ENCODE measurements around the gene PPP1R14C.

Gene PPP1R14C

DNA sequence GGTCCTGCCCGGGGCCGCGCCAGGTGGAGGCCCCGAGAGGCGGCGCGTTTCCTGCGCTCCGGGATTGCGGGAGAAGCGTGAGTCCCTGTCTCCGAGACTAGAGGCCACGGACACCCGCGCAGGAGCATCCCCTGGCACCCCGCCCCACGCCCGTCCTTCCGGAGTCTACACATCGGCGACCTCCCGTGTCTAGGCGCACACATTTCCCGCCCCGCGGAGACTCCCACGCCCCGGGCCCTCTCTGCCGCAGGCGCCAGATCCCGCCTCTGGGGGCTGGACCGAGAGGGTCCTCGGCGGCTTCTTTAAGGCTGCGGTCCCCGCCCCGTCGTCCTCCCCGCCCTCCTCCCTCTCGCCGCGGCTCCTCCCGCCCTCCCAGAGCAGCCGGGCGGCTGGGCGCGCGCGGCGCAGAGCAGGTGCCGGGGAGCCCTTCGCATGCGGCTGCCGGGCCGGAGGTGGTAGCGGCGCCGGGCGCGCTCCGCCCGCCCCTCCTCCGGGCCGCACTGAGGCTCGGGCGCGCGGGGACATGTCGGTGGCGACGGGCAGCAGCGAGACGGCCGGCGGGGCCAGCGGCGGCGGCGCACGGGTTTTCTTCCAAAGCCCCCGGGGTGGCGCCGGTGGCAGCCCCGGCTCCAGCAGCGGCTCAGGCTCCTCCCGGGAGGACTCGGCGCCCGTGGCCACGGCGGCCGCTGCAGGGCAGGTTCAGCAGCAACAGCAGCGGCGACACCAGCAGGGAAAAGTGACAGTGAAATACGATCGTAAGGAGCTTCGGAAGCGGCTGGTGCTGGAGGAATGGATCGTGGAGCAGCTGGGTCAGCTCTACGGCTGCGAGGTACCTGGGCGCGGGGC is at the start of gene PPP1R14C:
PPP1R14C (plus strand) TSS at position 375 of the 846 bp plus-strand sequence; CDS start at position 524, 149 bp downstream.
- TF ChIP-seq RAD21 (IDR thresholded peaks at IDR 0.05; ENCODE audit: low read depth): no peak
- TF ChIP-seq CREB1 (IDR thresholded peaks at IDR 0.05; ENCODE audit: low read depth): no peak
- no peak for TF ChIP-seq FOXM1 (IDR thresholded peaks at IDR 0.05; ENCODE audit: borderline replicate concordance, low read depth)
- no peak for TF ChIP-seq REST (IDR thresholded peaks at IDR 0.05; ENCODE audit: low read depth)
- no peak for TF ChIP-seq ZBTB7A (IDR thresholded peaks at IDR 0.05; ENCODE audit: low read depth)
- no peak for TF ChIP-seq YY1 (IDR thresholded peaks at IDR 0.05; ENCODE audit: low read depth)
- TF ChIP-seq, protein P1, sequence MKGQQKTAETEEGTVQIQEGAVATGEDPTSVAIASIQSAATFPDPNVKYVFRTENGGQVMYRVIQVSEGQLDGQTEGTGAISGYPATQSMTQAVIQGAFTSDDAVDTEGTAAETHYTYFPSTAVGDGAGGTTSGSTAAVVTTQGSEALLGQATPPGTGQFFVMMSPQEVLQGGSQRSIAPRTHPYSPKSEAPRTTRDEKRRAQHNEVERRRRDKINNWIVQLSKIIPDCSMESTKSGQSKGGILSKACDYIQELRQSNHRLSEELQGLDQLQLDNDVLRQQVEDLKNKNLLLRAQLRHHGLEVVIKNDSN (IDR thresholded peaks at IDR 0.05): no peak
- TF ChIP-seq, protein P2, sequence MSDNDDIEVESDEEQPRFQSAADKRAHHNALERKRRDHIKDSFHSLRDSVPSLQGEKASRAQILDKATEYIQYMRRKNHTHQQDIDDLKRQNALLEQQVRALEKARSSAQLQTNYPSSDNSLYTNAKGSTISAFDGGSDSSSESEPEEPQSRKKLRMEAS (IDR thresholded peaks at IDR 0.05): peak; percentile 54; the same call in 1 of the 2 replicates
- no peak for TF ChIP-seq TCF12 (IDR thresholded peaks at IDR 0.05; ENCODE audit: low read depth)
- TF ChIP-seq CEBPB (IDR thresholded peaks at IDR 0.05): no peak
- no peak for TF ChIP-seq NFIC (IDR thresholded peaks at IDR 0.05)
- TF ChIP-seq EP300 (IDR thresholded peaks at IDR 0.05; ENCODE audit: borderline replicate concordance): no peak
- peak; percentile 40; the same call in 1 of the 2 replicates for TF ChIP-seq EGR1 (IDR thresholded peaks at IDR 0.05)
- 0 out of 2 replicates have a peak, but pooled peaks have one; percentile 20 for TF ChIP-seq TAF1 (IDR thresholded peaks at IDR 0.05; ENCODE audit: low read depth)
- TF ChIP-seq TEAD4 (IDR thresholded peaks at IDR 0.05): no peak

DNA sequence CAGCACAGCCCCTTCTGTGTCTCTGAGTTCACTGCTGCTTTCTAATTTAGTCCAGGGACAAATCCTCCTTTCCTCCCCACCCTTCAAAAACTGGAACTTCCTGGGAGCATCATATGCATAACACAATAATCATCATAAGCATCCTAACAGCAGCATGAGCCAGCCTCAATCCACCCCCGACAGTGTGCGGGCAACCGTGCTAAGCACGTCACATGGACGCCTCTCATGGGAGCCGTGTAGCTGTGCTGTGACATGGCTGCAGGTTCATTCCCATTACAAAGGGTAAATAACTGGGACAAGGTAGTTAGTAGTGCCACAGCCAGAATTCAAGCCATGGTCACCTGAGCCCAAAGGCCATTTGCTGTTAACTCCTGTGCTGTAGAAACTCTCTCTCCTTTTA is 49.4 kb upstream of the PPP1R14C start:
- TF ChIP-seq EGR1 (IDR thresholded peaks at IDR 0.05) (no peak), TAF1 (IDR thresholded peaks at IDR 0.05; ENCODE audit: low read depth) (no peak), TCF12 (IDR thresholded peaks at IDR 0.05; ENCODE audit: low read depth) (no peak), RAD21 (IDR thresholded peaks at IDR 0.05; ENCODE audit: low read depth) (no peak), YY1 (IDR thresholded peaks at IDR 0.05; ENCODE audit: low read depth) (no peak), EP300 (IDR thresholded peaks at IDR 0.05; ENCODE audit: borderline replicate concordance) (no peak), CREB1 (IDR thresholded peaks at IDR 0.05; ENCODE audit: low read depth) (no peak), ZBTB7A (IDR thresholded peaks at IDR 0.05; ENCODE audit: low read depth) (no peak), NFIC (IDR thresholded peaks at IDR 0.05) (no peak), CEBPB (IDR thresholded peaks at IDR 0.05) (no peak), FOXM1 (IDR thresholded peaks at IDR 0.05; ENCODE audit: borderline replicate concordance, low read depth) (no peak), REST (IDR thresholded peaks at IDR 0.05; ENCODE audit: low read depth) (no peak), TEAD4 (IDR thresholded peaks at IDR 0.05) (no peak)
- TF ChIP-seq, protein P2 (IDR thresholded peaks at IDR 0.05): no peak
- TF ChIP-seq, protein P1 (IDR thresholded peaks at IDR 0.05): no peak

DNA sequence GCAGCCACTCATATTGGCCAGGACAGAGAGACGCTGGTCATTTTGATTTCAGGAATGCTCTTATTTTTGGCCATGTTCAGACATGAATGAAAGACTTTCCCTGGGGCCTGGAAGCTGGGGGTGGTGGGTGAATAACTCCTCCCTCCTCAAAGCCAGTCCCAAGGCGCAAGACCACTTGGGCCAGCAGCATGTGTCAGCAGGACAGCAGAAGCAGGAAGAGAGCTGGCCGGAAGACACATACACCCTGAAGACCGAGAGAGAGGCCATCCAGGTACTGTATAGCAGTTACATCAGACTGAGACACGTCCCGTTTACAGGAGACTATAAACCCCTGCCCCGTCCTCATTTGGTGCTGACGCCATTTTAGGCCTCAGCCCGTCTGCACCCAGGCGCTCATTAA is 44.7 kb upstream of the PPP1R14C start:
- TF ChIP-seq, protein P2 (IDR thresholded peaks at IDR 0.05): no peak
- TF ChIP-seq RAD21 (IDR thresholded peaks at IDR 0.05; ENCODE audit: low read depth): no peak
- TF ChIP-seq CREB1 (IDR thresholded peaks at IDR 0.05; ENCODE audit: low read depth): no peak
- no peak for TF ChIP-seq EP300 (IDR thresholded peaks at IDR 0.05; ENCODE audit: borderline replicate concordance)
- no peak for TF ChIP-seq TEAD4 (IDR thresholded peaks at IDR 0.05)
- no peak for TF ChIP-seq NFIC (IDR thresholded peaks at IDR 0.05)
- TF ChIP-seq, protein P1 (IDR thresholded peaks at IDR 0.05): no peak
- no peak for TF ChIP-seq YY1 (IDR thresholded peaks at IDR 0.05; ENCODE audit: low read depth)
- TF ChIP-seq FOXM1 (IDR thresholded peaks at IDR 0.05; ENCODE audit: borderline replicate concordance, low read depth): no peak
- TF ChIP-seq CEBPB (IDR thresholded peaks at IDR 0.05): no peak
- no peak for TF ChIP-seq ZBTB7A (IDR thresholded peaks at IDR 0.05; ENCODE audit: low read depth)
- TF ChIP-seq REST (IDR thresholded peaks at IDR 0.05; ENCODE audit: low read depth): no peak
- no peak for TF ChIP-seq TAF1 (IDR thresholded peaks at IDR 0.05; ENCODE audit: low read depth)
- no peak for TF ChIP-seq TCF12 (IDR thresholded peaks at IDR 0.05; ENCODE audit: low read depth)
- TF ChIP-seq EGR1 (IDR thresholded peaks at IDR 0.05): no peak

Data from Ishikawa (cell line).